Stomach (tissue), 4 donors: ENCODE measurements around the gene YPEL1.

Experiments used
- CTCF ChIP-seq, 7 experiments: fragments of 450-650 bp in 4 of 7; fragments of 200-600 bp in 3 of 7; sonication (generic) in 3 of 7; IDR thresholded peaks; one replicate each; pipeline ENCODE4 v1.5.1; 2016 to 2019; ENCODE audit warnings: antibody characterized with exemption in 7 of 7, control low read depth in 2 of 7, mild to moderate bottlenecking in 1 of 7
- EP300 ChIP-seq: sonication (generic); formaldehyde crosslinking; IDR thresholded peaks from one replicate; pipeline ENCODE4 v1.6.1; 2017; ENCODE audit warnings: antibody characterized with exemption
- POLR2A ChIP-seq, 4 donors: fragments of 450-650 bp; IDR thresholded peaks; one replicate each; pipeline ENCODE4 v1.6.1; 2016; ENCODE audit warnings: antibody characterized with exemption in 4 of 4, control low read depth in 2 of 4, mild to moderate bottlenecking in 1 of 4, moderate library complexity in 1 of 4
- POLR2AphosphoS5 ChIP-seq, 3 donors: sonication (generic); formaldehyde crosslinking; IDR thresholded peaks; one replicate each; pipeline ENCODE4 v1.6.1; 2016; ENCODE audit warnings: antibody characterized with exemption in 3 of 3

GRCh38 chr22:21765909-21766529, 30.4 kb upstream of the YPEL1 start:
- TF ChIP-seq CTCF (IDR thresholded peaks at IDR 0.05) (no peak), POLR2A (IDR thresholded peaks at IDR 0.05) (no peak), EP300 (no peak), POLR2AphosphoS5 (IDR thresholded peaks at IDR 0.05) (no peak)
